Measurements from ENCODE around the gene TTC27.
A peak's percentile ranks its signal among the peaks of the same experiment; 100 is the strongest.
"Not testable (repeated sequence)": the region's sequence is repeated elsewhere in the genome, so short reads cannot be mapped to it uniquely, and the experiment has no call there.

The TTC27 gene

DNA sequence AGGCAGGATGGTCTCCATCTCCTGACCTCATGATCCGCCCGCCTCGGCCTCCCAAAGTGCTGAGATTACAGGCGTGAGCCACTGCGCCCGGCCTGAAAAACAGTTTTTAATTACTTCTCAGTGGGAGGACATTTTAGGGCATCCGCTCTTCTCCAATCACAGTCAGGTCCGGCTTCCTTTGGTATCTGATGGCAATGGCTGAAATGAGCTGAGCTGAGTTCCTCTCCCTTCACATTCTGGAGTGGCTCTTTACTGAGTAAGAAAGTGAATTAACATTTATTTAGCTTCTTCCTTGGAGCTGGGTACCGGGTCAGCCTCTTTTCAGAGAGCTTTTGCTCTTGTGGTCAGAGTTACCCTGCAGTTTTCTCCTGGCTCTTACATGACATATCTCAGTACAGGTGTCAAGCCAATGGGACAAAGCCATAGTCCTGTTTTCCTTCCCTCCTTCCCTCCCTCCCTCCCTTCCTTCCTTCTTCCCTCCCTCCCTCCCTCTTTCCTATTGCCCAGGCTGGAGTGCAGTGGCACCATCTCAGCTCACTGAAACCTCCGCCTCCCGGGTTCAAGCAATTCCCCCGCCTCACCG lies 1.1 kb upstream of the TTC27 start:
- intact Hi-C loops (cut with DNase I; ENCODE audit: low total_unique reads): no loop called here
- Histone ChIP-seq H3K4me1 (peaks cover 0 to 47% (median 30%) of the 10 kb centered on the region in 4 donors), H3K9me3 (no peaks in the 10 kb centered on the region), H3K36me3 (peaks cover 5 to 14% (median 8%) of the 10 kb centered on the region in 3 donors), H3K27ac (peak overlapping the region; percentile 73 to 75), H3K27me3 (no peaks in the 10 kb centered on the region), H3K4me3 (peak overlapping the region; percentile 68 to 88)
- no peak for DNase-seq
- TF ChIP-seq, protein P1, sequence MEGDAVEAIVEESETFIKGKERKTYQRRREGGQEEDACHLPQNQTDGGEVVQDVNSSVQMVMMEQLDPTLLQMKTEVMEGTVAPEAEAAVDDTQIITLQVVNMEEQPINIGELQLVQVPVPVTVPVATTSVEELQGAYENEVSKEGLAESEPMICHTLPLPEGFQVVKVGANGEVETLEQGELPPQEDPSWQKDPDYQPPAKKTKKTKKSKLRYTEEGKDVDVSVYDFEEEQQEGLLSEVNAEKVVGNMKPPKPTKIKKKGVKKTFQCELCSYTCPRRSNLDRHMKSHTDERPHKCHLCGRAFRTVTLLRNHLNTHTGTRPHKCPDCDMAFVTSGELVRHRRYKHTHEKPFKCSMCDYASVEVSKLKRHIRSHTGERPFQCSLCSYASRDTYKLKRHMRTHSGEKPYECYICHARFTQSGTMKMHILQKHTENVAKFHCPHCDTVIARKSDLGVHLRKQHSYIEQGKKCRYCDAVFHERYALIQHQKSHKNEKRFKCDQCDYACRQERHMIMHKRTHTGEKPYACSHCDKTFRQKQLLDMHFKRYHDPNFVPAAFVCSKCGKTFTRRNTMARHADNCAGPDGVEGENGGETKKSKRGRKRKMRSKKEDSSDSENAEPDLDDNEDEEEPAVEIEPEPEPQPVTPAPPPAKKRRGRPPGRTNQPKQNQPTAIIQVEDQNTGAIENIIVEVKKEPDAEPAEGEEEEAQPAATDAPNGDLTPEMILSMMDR (IDR thresholded peaks at IDR 0.05): no peak

DNA sequence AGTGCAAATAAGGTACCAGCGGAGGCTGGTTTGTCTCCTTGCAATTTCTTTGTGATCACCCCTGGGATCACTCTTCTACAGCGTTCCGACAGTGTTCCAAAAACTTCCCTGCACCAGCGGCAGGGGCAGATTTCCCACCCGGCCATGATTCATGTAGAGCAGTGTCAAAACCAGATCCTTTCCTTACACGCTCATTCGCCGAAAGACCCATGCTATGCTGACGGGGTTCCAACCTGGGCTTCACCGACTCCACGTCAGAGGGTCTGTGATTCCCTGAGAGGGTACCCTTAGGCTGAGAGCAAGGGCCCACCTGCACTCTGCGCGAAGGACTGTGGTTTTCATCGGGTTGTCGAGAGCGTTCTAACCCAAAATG lies 423 bp upstream of the TTC27 start:
- peak; percentile 38 to 72 for DNase-seq
- TF ChIP-seq, protein P1 (IDR thresholded peaks at IDR 0.05): peak; percentile 20 to 25
- Histone ChIP-seq H3K27ac (peak overlapping the region; percentile 73 to 75), H3K9me3 (no peaks in the 10 kb centered on the region), H3K27me3 (no peaks in the 10 kb centered on the region), H3K36me3 (peaks cover 5 to 12% (median 7%) of the 10 kb centered on the region in 3 donors), H3K4me3 (peak overlapping the region; percentile 68 to 88), H3K4me1 (peaks cover 0 to 40% (median 23%) of the 10 kb centered on the region in 4 donors)
- intact Hi-C loops (cut with DNase I; ENCODE audit: low total_unique reads): no loop called here

DNA sequence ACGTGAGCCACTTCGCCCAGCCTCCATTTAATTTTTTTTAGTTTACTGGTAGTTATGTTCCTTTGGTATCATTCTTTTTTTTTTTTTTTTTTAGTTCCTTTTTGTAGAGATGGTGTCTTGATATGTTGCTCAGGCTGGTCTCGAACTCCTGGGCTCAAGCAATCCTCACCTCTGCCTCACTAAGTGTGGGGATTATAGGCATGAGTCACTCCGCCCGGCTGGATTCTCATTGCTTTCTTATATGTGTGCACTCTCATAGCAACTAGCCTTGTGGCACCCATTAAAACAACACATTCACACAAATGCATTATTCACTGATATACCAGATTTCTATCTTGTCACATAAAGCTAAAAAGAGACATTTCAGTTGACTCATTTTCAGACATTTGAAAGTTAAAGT lies 4.2 kb downstream of the TTC27 start:
- Histone ChIP-seq H3K27me3 (no peaks in the 10 kb centered on the region), H3K27ac (no peak overlapping the region), H3K4me3 (no peak overlapping the region), H3K9me3 (no peaks in the 10 kb centered on the region), H3K4me1 (peaks cover 0 to 21% (median 12%) of the 10 kb centered on the region in 4 donors), H3K36me3 (peaks cover 37 to 45% (median 42%) of the 10 kb centered on the region in 3 donors)
- intact Hi-C loops (cut with DNase I; ENCODE audit: low total_unique reads): no loop called here
- TF ChIP-seq, protein P1 (IDR thresholded peaks at IDR 0.05): no peak
- no peak for DNase-seq

DNA sequence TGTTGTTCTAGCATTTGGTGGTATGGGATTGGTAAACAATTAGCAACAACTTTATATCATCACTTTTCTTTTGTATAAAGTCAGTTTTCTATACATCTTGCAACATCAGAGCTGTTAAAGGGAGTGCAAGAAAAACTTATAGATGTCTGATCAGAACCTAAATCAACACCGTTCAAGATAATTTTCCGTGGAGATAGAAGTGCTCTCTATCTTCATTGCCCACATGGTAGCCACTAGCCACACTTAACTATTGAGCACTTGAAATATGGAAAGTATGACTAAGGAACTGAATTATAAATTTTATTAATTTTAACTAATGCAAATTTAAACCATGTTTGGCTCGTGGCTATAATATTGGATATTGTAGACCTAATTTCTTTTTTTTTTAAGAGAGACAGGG lies 5.2 kb downstream of the TTC27 start:
- H3K36me3 ChIP-seq: peaks cover 46 to 54% (median 49%) of the 10 kb centered on the region in 3 donors

DNA sequence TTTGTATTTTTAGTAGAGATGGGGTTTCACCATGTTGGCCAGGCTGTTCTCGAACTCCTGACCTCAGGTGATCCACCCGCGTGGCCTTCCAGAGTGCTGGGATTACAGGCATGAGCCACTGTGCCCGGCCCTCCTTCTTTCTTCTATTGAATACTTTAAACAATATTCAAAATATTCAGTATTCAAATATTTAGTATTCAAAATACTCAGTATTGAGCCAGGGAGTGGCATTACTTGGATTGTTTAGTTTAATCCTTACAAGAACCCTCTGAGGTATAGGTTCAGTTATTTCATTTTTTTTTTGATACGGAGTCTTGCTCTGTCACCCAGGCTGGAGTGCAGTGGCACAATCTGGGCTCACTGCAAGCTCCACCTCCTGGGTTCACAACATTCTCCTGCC lies 10.7 kb downstream of the TTC27 start:
- DNase-seq; intact Hi-C loops (cut with DNase I; ENCODE audit: low total_unique reads): not testable (repeated sequence)
- peaks cover 75 to 97% (median 92%) of the 10 kb centered on the region in 3 donors for H3K36me3 ChIP-seq

More for the DNA sequence above, 5.2 kb downstream of the TTC27 start:
- DNase-seq: no peak
- H3K27me3 ChIP-seq: no peaks in the 10 kb centered on the region
- TF ChIP-seq, protein P1 (IDR thresholded peaks at IDR 0.05): no peak
- no peaks in the 10 kb centered on the region for H3K9me3 ChIP-seq
- intact Hi-C loops (cut with DNase I; ENCODE audit: low total_unique reads): no loop called here
- no peak overlapping the region for H3K27ac ChIP-seq
- peaks cover 0 to 20% (median 11%) of the 10 kb centered on the region in 4 donors for H3K4me1 ChIP-seq
- no peak overlapping the region for H3K4me3 ChIP-seq

DNA sequence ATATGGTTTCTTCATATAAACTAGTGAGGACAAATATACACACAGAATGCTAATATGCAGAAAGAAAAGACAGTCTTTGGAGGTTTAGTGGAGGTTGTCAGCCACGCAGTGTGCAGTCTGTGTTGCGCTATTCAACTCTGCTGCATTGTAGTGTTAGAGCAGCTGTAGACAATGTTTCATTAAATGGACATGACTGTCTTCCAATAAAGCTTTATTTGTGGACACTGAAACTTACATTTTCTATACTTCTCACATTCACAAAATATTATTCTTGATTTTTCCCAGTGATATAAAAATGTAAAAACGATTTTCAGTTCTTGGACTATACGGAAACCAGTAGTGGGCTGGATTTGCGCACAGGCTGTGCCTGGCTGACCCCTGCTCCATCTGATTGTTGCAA lies 13.3 kb downstream of the TTC27 start:
- TF ChIP-seq, protein P1 (IDR thresholded peaks at IDR 0.05): no peak
- peaks cover 56 to 89% (median 70%) of the 10 kb centered on the region in 3 donors for H3K36me3 ChIP-seq

More for the DNA sequence above, 10.7 kb downstream of the TTC27 start:
- H3K9me3 ChIP-seq, H3K27ac ChIP-seq, H3K4me1 ChIP-seq, H3K27me3 ChIP-seq, H3K4me3 ChIP-seq: not testable (repeated sequence)

More for the DNA sequence above, 13.3 kb downstream of the TTC27 start:
- intact Hi-C loops (cut with DNase I; ENCODE audit: low total_unique reads): no loop called here
- Histone ChIP-seq H3K9me3 (no peaks in the 10 kb centered on the region), H3K4me1 (no peaks in the 10 kb centered on the region), H3K4me3 (no peak overlapping the region), H3K27me3 (no peaks in the 10 kb centered on the region), H3K27ac (no peak overlapping the region)
- no peak for DNase-seq

Data from tibial artery (tissue), 4 donors.